ENCODE measurements around the gene SPEN. TPM values are rescaled to one million over a fixed set of nuclear protein-coding genes. Genes with fewer than 3 reads are reported as not detected.
"Not testable (repeated sequence)": the region's sequence is repeated elsewhere in the genome, so short reads cannot be mapped to it uniquely, and the experiment has no call there.

The SPEN gene
- total RNA-seq, 1 donor from 2014 or later: 24.0 TPM

DNA sequence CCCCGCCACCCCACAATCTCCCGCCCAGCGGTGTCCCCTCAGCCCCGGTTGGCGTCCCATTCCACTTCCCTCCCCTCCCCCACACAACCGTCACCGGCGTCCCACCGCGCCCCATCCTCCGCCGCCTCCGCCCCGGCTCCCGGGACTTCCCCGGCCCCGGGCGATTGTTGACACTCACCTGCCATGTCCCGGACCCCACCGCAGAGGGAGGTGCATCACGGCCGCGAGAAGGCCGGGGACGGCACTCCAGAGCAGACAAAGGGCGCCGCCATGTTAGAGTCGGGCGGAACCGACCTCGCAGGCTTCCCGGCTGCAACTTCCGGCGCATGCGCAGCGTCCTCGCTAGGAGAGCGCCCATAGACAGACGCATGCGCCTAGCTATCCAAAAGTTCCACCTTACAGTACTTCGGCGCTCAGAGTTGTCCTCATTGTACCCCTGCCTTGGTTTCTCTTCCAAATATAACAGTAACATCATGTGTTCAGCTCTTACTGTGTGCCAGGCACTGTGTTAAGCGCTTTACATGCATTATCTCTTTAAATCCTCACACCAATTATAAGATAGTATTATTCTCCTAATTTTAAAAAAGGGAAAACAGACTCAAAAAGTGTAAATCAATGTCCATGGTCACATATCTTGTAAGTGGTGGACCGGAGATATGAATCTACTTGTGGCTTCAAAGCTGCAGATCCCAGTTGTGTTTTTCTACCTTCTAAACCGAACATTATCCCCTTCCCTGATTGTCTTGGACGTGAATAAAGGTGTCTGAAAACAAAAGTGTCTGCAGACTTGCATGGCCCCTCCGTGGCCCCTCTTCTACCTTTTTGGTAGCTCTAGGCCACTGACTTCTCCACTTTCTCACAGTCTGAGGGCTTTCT lies 128.5 kb downstream of the SPEN start, which contains the start of gene ZBTB17:
ZBTB17 (minus strand) TSS at position 297 of the 876 bp plus-strand sequence. CDS start 27,606 bp downstream, outside the sequence.
- DNase-seq (ENCODE audit: low read depth): peak; percentile 64
- Histone ChIP-seq H3K4me3 (ENCODE audit: low read depth, low read length) (peak within 1 kb of the TSS; percentile 87), H3K36me3 (ENCODE audit: control insufficient read depth, insufficient read depth, low read length) (peaks cover 2% of the 10 kb centered on the region), H3K27me3 (ENCODE audit: control insufficient read depth, insufficient read depth, low read length) (no peaks in the 10 kb centered on the region)
- TF ChIP-seq, protein P1, sequence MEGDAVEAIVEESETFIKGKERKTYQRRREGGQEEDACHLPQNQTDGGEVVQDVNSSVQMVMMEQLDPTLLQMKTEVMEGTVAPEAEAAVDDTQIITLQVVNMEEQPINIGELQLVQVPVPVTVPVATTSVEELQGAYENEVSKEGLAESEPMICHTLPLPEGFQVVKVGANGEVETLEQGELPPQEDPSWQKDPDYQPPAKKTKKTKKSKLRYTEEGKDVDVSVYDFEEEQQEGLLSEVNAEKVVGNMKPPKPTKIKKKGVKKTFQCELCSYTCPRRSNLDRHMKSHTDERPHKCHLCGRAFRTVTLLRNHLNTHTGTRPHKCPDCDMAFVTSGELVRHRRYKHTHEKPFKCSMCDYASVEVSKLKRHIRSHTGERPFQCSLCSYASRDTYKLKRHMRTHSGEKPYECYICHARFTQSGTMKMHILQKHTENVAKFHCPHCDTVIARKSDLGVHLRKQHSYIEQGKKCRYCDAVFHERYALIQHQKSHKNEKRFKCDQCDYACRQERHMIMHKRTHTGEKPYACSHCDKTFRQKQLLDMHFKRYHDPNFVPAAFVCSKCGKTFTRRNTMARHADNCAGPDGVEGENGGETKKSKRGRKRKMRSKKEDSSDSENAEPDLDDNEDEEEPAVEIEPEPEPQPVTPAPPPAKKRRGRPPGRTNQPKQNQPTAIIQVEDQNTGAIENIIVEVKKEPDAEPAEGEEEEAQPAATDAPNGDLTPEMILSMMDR (IDR thresholded peaks at IDR 0.05; ENCODE audit: insufficient read depth, low read length, poor library complexity, severe bottlenecking): no peak

DNA sequence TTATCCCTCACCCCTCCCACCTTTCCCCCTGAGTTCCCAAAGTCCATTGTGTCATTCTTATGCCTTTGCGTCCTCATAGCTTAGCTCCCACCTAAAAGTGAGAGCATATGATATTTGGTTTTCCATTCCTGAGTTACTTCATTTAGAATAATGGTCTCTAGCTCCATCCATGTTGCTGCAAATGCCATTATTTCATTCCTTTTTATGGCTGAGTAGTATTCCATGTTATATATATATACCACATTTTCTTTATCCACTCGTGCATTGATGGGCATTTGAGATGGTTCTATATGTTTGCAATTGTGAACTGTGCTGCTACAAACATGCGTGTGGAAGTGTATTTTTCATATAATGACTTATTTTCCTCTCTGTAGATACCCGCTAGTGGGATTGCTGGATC lies 130.4 kb downstream of the SPEN start:
- H3K4me3 ChIP-seq (ENCODE audit: low read depth, low read length); H3K36me3 ChIP-seq (ENCODE audit: control insufficient read depth, insufficient read depth, low read length); DNase-seq (ENCODE audit: low read depth); H3K27me3 ChIP-seq (ENCODE audit: control insufficient read depth, insufficient read depth, low read length): not testable (repeated sequence)

DNA sequence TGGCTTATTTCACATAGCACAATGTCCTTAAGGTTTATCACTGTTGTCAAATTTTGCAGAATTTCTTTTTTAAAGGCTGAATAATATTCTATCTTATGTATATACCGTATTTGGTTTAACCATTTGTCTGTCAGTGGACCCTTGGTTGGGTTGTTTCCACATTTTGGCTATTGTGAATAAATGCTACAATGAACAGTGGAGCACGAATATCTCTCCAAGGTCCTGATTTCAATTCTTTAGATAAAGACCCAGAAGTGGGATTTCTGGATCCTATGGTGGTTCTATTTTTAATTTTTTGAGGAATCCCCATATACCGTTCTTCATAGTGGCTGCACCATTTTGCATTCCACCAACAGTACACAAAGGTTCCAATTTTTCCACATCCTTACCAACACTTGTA lies 134.2 kb downstream of the SPEN start:
- DNase-seq (ENCODE audit: low read depth): no peak
- TF ChIP-seq, protein P1 (IDR thresholded peaks at IDR 0.05; ENCODE audit: insufficient read depth, low read length, poor library complexity, severe bottlenecking): no peak
- no peak overlapping the region for H3K4me3 ChIP-seq (ENCODE audit: low read depth, low read length)
- no peaks in the 10 kb centered on the region for H3K36me3 ChIP-seq (ENCODE audit: control insufficient read depth, insufficient read depth, low read length)
- no peaks in the 10 kb centered on the region for H3K27me3 ChIP-seq (ENCODE audit: control insufficient read depth, insufficient read depth, low read length)

DNA sequence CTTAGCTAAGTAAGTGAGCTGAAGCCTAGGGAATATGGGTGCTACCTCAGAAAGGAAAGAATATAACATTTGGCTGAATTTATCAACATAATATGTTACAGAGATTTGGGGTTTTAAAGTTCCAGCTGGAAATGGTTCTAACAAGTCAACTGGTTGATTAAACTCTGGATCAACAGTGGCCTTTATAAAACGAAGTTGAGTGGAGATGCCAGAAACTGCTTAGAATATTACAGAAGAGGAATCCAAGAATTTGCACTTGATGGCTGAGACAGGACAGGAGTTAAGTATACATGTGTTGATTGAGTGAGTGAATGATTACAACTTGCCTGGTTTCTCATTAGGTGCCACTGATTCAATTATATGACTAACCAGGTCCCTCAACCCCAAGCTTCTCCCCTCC lies 135.8 kb downstream of the SPEN start:
- Histone ChIP-seq H3K27me3 (ENCODE audit: control insufficient read depth, insufficient read depth, low read length) (no peaks in the 10 kb centered on the region), H3K4me3 (ENCODE audit: low read depth, low read length) (no peak overlapping the region), H3K36me3 (ENCODE audit: control insufficient read depth, insufficient read depth, low read length) (no peaks in the 10 kb centered on the region)
- TF ChIP-seq, protein P1 (IDR thresholded peaks at IDR 0.05; ENCODE audit: insufficient read depth, low read length, poor library complexity, severe bottlenecking): no peak
- no peak for DNase-seq (ENCODE audit: low read depth)

DNA sequence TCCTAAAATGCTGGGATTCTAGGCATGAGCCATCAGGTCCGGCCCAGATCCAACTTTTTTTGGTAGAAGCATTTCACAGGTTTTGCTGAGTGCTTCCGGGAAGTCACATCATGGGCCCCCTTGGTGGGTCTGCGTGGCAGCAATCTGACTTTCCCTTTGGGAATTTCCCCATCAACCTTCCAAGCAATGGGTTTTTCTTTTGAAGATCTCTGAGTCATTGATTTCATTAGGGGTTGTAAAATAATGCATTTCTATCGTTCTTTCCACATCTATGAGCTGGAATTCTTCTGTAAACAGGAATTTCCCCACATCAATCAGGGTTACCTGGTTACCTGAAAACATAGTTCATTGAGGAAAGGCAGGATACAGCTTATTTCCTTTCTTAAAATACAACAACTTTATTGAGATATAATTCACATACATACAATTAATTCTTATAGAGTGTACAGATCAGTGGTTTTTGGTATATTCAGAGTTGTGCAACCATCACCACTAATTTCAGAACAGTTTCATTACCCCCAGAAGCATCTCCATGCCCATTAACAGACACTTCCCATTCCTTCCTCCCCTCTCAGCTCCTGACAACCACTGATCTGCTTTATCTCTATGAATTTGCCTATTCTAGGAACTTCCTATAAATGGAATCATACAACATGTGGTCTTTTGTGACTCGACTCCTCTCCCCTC lies 138.2 kb downstream of the SPEN start:
- TF ChIP-seq, protein P1 (IDR thresholded peaks at IDR 0.05; ENCODE audit: insufficient read depth, low read length, poor library complexity, severe bottlenecking): no peak
- no peaks in the 10 kb centered on the region for H3K27me3 ChIP-seq (ENCODE audit: control insufficient read depth, insufficient read depth, low read length)
- DNase-seq (ENCODE audit: low read depth): peak; percentile 61

More for the DNA sequence above, 138.2 kb downstream of the SPEN start:
- Histone ChIP-seq H3K36me3 (ENCODE audit: control insufficient read depth, insufficient read depth, low read length) (no peaks in the 10 kb centered on the region), H3K4me3 (ENCODE audit: low read depth, low read length) (no peak overlapping the region)

Data from kidney epithelial cell (primary cell).